ENCODE results near the gene ANKMY2. TPM values are rescaled to one million over a fixed set of nuclear protein-coding genes. Genes with fewer than 3 reads are reported as not detected.
A peak's percentile ranks its signal among the peaks of the same experiment; 100 is the strongest.
"Not testable (repeated sequence)": the region's sequence is repeated elsewhere in the genome, so short reads cannot be mapped to it uniquely, and the experiment has no call there.

Gene ANKMY2
- total RNA-seq, 2 experiments from 2014 or later = 3.3 to 5.1 TPM

DNA sequence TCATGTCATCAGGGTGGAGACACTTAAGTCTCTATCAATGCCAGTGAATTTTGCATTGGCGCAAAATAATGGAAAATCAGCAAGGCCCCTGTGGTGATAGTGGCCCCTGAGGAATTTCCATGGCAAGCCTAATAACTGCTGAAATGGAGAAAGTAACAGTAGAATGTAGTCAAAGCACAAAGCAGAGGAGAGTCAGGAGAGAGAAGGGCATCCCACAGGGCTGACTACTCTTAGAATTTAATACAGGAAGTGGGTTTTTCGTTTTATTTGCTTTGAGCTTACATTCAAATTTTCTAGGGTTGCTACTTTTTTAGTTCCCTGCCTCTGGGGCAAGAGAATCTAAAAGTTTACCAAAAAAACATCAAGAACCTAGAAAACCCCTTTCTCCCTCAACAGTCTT lies 39.4 kb upstream of the ANKMY2 start:
- POLR2A ChIA-PET = interaction anchor here (1.4 to 2.9 kb wide), 2 partner anchors 22 to 39 kb away, joined by 4 to 13 read pairs; partner anchors contain the start of genes ANKMY2 and BZW2

GRCh38 chr7:16678645-16679566 lies 33.4 kb upstream of the ANKMY2 start:
- H3K27me3 ChIP-seq (ENCODE audit: control insufficient read depth in 1 of 2, insufficient read depth in 2 of 2, low read length in 2 of 2); intact Hi-C loops (cut with DNase I, micrococcal nuclease); H3K4me3 Mint-ChIP-seq; H3K4me1 Mint-ChIP-seq (ENCODE audit: low read depth); H3K9me3 ChIP-seq (ENCODE audit: control insufficient read depth in 1 of 2, insufficient read depth in 1 of 2, low read length in 2 of 2); POLR2A ChIA-PET; ATAC-seq (ENCODE audit: poor library complexity); DNase-seq; H3K27ac ChIP-seq (ENCODE audit: low read depth in 1 of 2, low read length in 2 of 2); H3K27me3 Mint-ChIP-seq; CTCF ChIA-PET; H3K4me1 ChIP-seq (ENCODE audit: insufficient read depth, low read length); H3K9me3 Mint-ChIP-seq; H3K27ac Mint-ChIP-seq; H3K4me3 ChIP-seq (ENCODE audit: low read length): not testable (repeated sequence)
- peaks cover 53% of the 10 kb centered on the region for H3K36me3 ChIP-seq (ENCODE audit: insufficient read depth, low read length)
- peaks cover 79% of the 10 kb centered on the region for H3K36me3 Mint-ChIP-seq (ENCODE audit: low read depth)

More for the DNA sequence above, 39.4 kb upstream of the ANKMY2 start:
- intact Hi-C loops (cut with DNase I, micrococcal nuclease) = no loop called here
- H3K36me3 Mint-ChIP-seq (ENCODE audit: low read depth) = peaks cover 74% of the 10 kb centered on the region
- no peak overlapping the region for H3K4me3 ChIP-seq (ENCODE audit: low read length)
- CTCF ChIA-PET = no interaction called here
- H3K4me1 Mint-ChIP-seq (ENCODE audit: low read depth) = peaks cover 28% of the 10 kb centered on the region
- TF ChIP-seq, protein P1, sequence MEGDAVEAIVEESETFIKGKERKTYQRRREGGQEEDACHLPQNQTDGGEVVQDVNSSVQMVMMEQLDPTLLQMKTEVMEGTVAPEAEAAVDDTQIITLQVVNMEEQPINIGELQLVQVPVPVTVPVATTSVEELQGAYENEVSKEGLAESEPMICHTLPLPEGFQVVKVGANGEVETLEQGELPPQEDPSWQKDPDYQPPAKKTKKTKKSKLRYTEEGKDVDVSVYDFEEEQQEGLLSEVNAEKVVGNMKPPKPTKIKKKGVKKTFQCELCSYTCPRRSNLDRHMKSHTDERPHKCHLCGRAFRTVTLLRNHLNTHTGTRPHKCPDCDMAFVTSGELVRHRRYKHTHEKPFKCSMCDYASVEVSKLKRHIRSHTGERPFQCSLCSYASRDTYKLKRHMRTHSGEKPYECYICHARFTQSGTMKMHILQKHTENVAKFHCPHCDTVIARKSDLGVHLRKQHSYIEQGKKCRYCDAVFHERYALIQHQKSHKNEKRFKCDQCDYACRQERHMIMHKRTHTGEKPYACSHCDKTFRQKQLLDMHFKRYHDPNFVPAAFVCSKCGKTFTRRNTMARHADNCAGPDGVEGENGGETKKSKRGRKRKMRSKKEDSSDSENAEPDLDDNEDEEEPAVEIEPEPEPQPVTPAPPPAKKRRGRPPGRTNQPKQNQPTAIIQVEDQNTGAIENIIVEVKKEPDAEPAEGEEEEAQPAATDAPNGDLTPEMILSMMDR (IDR thresholded peaks at IDR 0.05) = no peak
- peak overlapping the region; percentile 67 for H3K27ac Mint-ChIP-seq
- DNase-seq (peak in 2 of 14 experiments; percentile 5 to 30), ATAC-seq (ENCODE audit: poor library complexity) (peak; percentile 46)
- no peaks in the 10 kb centered on the region for H3K9me3 ChIP-seq (ENCODE audit: control insufficient read depth in 1 of 2, insufficient read depth in 1 of 2, low read length in 2 of 2)
- no peaks in the 10 kb centered on the region for H3K9me3 Mint-ChIP-seq
- H3K4me3 Mint-ChIP-seq = no peak overlapping the region
- H3K27me3 Mint-ChIP-seq = no peaks in the 10 kb centered on the region
- no peaks in the 10 kb centered on the region for H3K27me3 ChIP-seq (ENCODE audit: control insufficient read depth in 1 of 2, insufficient read depth in 2 of 2, low read length in 2 of 2)
- H3K36me3 ChIP-seq (ENCODE audit: insufficient read depth, low read length) = peaks cover 36% of the 10 kb centered on the region
- no peaks in the 10 kb centered on the region for H3K4me1 ChIP-seq (ENCODE audit: insufficient read depth, low read length)
- peak overlapping the region; percentile 13 to 23 for H3K27ac ChIP-seq (ENCODE audit: low read depth in 1 of 2, low read length in 2 of 2)

- Mint-ChIP-seq H3K27ac (no peak overlapping the region), H3K4me3 (no peak overlapping the region), H3K27me3 (no peaks in the 10 kb centered on the region), H3K36me3 (ENCODE audit: low read depth) (peaks cover 75% of the 10 kb centered on the region), H3K4me1 (ENCODE audit: low read depth) (no peaks in the 10 kb centered on the region), H3K9me3 (no peaks in the 10 kb centered on the region)
- CTCF ChIA-PET = no interaction called here
- Histone ChIP-seq H3K27ac (ENCODE audit: low read depth in 1 of 2, low read length in 2 of 2) (no peak overlapping the region), H3K9me3 (ENCODE audit: control insufficient read depth in 1 of 2, insufficient read depth in 1 of 2, low read length in 2 of 2) (no peaks in the 10 kb centered on the region), H3K36me3 (ENCODE audit: insufficient read depth, low read length) (peaks cover 46% of the 10 kb centered on the region), H3K27me3 (ENCODE audit: control insufficient read depth in 1 of 2, insufficient read depth in 2 of 2, low read length in 2 of 2) (no peaks in the 10 kb centered on the region), H3K4me3 (ENCODE audit: low read length) (no peak overlapping the region), H3K4me1 (ENCODE audit: insufficient read depth, low read length) (no peaks in the 10 kb centered on the region)
- ATAC-seq (ENCODE audit: poor library complexity) = no peak
- DNase-seq = no peak
- TF ChIP-seq, protein P1 (IDR thresholded peaks at IDR 0.05) = no peak
- intact Hi-C loops (cut with DNase I, micrococcal nuclease) = no loop called here
- POLR2A ChIA-PET = no interaction called here
These were observed 32.5 kb upstream of the ANKMY2 start for GRCh38 chr7:16677978-16678494.
